ENCODE results near the gene IKZF4. TPM values are rescaled to one million over a fixed set of nuclear protein-coding genes. Genes with fewer than 3 reads are reported as not detected.

IKZF4 gene
- total and polyA plus RNA-seq, 2 donors (not counting 1 experiment from before 2014, with no cell fraction given) = 2.3 to 7.6 TPM

GRCh38 chr12:55996715-55997534 lies 23.9 kb upstream of the IKZF4 start, which contains the start of gene SUOX:
SUOX (plus strand) TSS chr12:55997276; CDS start chr12:56002222, 4,946 bp downstream.
- Histone ChIP-seq H3K4me3 (ENCODE audit: control extremely low read depth in 1 of 5, extremely low read depth in 1 of 5, insufficient read depth in 1 of 5, low read depth in 2 of 5, low read length in 4 of 5) (peak within 1 kb of the TSS; percentile 32 to 48 (median 41)), H3K79me2 (ENCODE audit: control insufficient read depth, insufficient read depth, low read length) (no peaks in the 10 kb centered on the region), H3K27ac (ENCODE audit: low read length in 2 of 2) (no peak within 1 kb of the TSS), H3K4me1 (ENCODE audit: control insufficient read depth in 2 of 2, insufficient read depth in 2 of 2, low read length in 2 of 2) (peaks cover 13 to 18% of the 10 kb centered on the region in 2 donors), H4K20me1 (ENCODE audit: control insufficient read depth, insufficient read depth, low read length, poor library complexity, severe bottlenecking) (no peaks in the 10 kb centered on the region), H3K9ac (ENCODE audit: low read length) (peak within 1 kb of the TSS; percentile 47), H3K4me2 (replicated peaks; ENCODE audit: low read depth, low read length, poor library complexity, severe bottlenecking) (peak within 1 kb of the TSS; percentile 78), H3K9me3 (ENCODE audit: control extremely low read depth in 1 of 3, control insufficient read depth in 2 of 3, insufficient read depth in 1 of 3, low read length in 2 of 3) (no peaks in the 10 kb centered on the region), H3K27me3 (replicated peaks in 1 of 4; ENCODE audit: control extremely low read depth in 1 of 4, control insufficient read depth in 3 of 4, insufficient read depth in 4 of 4, low read length in 3 of 4) (peaks cover 0 to 4% (median 0%) of the 10 kb centered on the region in 4 experiments), H3K36me3 (replicated peaks in 1 of 2; ENCODE audit: control extremely low read depth in 1 of 2, control insufficient read depth in 1 of 2, extremely low read depth in 1 of 2, insufficient read depth in 2 of 2, low read length in 1 of 2) (peaks cover 0 to 26% of the 10 kb centered on the region in 2 experiments), H2AFZ (ENCODE audit: insufficient read depth, low read depth, low read length, poor library complexity, severe bottlenecking) (peak within 1 kb of the TSS; percentile 59)
- ChIA-PET POLR2A (interaction anchor here (0.8 to 2.5 kb wide), 2 partner anchors 23 to 44 kb away, joined by 6 to 9 read pairs; partner anchors contain the start of gene RAB5B), CTCF (interaction anchor here (1.1 to 4.4 kb wide), 24 partner anchors 10 to 257 kb away, joined by 3 to 33 read pairs (median 6); partner anchors contain the start of gene RAB5B)
- TF ChIP-seq CTCF (IDR thresholded peaks at IDR 0.05) (no peak), EZH2 (IDR thresholded peaks at IDR 0.05; ENCODE audit: borderline replicate concordance, insufficient read depth, low read depth, low read length, poor library complexity, severe bottlenecking) (no peak)
- Mint-ChIP-seq H3K4me1 (peaks cover 21% of the 10 kb centered on the region), H3K4me3 (peak within 1 kb of the TSS; percentile 84), H3K27ac (peak within 1 kb of the TSS; percentile 71), H3K27me3 (no peaks in the 10 kb centered on the region), H3K9me3 (ENCODE audit: insufficient read depth) (no peaks in the 10 kb centered on the region)
- ATAC-seq (ENCODE audit: low read depth) = peak; percentile 74
- peak; percentile 46 for DNase-seq
- intact Hi-C loops (cut with micrococcal nuclease) = loop anchor here (1.0 to 5.0 kb wide), 5 partner anchors 23 to 194 kb away; partner anchors contain the start of genes ESYT1, RAB5B and RPS26
- 2% methylated on average over 22 of the region's 27 CpGs for WGBS (ENCODE audit: insufficient coverage)
